HEK293 (cell line): ENCODE measurements around the gene HHLA2.
"Not testable (repeated sequence)": the region's sequence is repeated elsewhere in the genome, so short reads cannot be mapped to it uniquely, and the experiment has no call there.

Experiments used
- CTCF ChIA-PET: fragments of 350-600 bp; formaldehyde crosslinking; extraction: SDS; loops from one replicate; lab custom pipeline; 2021; ENCODE audit warnings: antibody characterized with exemption; lab: Yijun Ruan, JAX
- POLR2A ChIA-PET: fragments of 300-600 bp; formaldehyde crosslinking; extraction: SDS; loops from one replicate; lab custom pipeline; 2020; ENCODE audit warnings: antibody characterized with exemption, inconsistent platforms; lab: Yijun Ruan, JAX
- H3K27ac ChIP-seq: fragments of 200-500 bp; sonication (Bioruptor generic); 2 replicates; pipeline ENCODE4 v1.5.1; 2014; ENCODE audit warnings: low read depth, low read length, control low read depth, inconsistent platforms; ENCODE audit errors: extremely low read depth
- H3K36me3 ChIP-seq, 2 experiments: fragments of 200-500 bp in 1 of 2; sonication (Bioruptor generic) in 1 of 2; 1 replicate in 1 of 2; 2 replicates in 1 of 2; pipeline ENCODE4 v1.5.1; 2014 to 2017; ENCODE audit warnings: inconsistent platforms in 2 of 2, low read length in 2 of 2; ENCODE audit not compliant: control insufficient read depth in 2 of 2, insufficient read depth in 1 of 2
- H3K4me1 ChIP-seq: fragments of 200-500 bp; sonication (Bioruptor generic); 2 replicates; pipeline ENCODE4 v1.5.1; 2014; ENCODE audit warnings: mild to moderate bottlenecking, low read length, inconsistent platforms; ENCODE audit not compliant: control insufficient read depth, insufficient read depth
- H3K4me3 ChIP-seq: 2 replicates; pipeline ENCODE4 v1.5.1; 2011; ENCODE audit warnings: low read depth, mild to moderate bottlenecking, control low read depth, low read length, moderate library complexity
- H3K9me3 ChIP-seq: fragments of 200-500 bp; sonication (Bioruptor generic); 2 replicates; pipeline ENCODE4 v1.5.1; 2014; ENCODE audit warnings: low read depth, low read length, inconsistent platforms; ENCODE audit not compliant: control insufficient read depth, insufficient read depth
- BCL11B ChIP-seq: fragments of 450-650 bp; formaldehyde crosslinking; IDR thresholded peaks from 2 replicates; pipeline ENCODE4 v1.5.1; 2016; ENCODE audit warnings: low read depth, missing biosample characterization, missing genetic modification characterization
- MYNN ChIP-seq: fragments of 450-650 bp; formaldehyde crosslinking; IDR thresholded peaks from 2 replicates; pipeline ENCODE4 v1.5.1; 2016; ENCODE audit warnings: missing biosample characterization, missing genetic modification characterization, borderline replicate concordance
- SP7 ChIP-seq: fragments of 450-650 bp; formaldehyde crosslinking; IDR thresholded peaks from 2 replicates; pipeline ENCODE4 v1.5.1; 2016; ENCODE audit warnings: missing biosample characterization, missing genetic modification characterization
- TCF7L2 ChIP-seq: IDR thresholded peaks from 2 replicates; pipeline ENCODE4 v1.6.1; 2011; ENCODE audit warnings: low read depth, mild to moderate bottlenecking, inconsistent platforms, low read length, moderate library complexity, borderline replicate concordance
- TSHZ1 ChIP-seq: fragments of 450-650 bp; formaldehyde crosslinking; IDR thresholded peaks from 2 replicates; pipeline ENCODE4 v1.5.1; 2016; ENCODE audit warnings: missing biosample characterization, missing genetic modification characterization, borderline replicate concordance
- ZBTB7A ChIP-seq: fragments of 450-650 bp; formaldehyde crosslinking; IDR thresholded peaks from 2 replicates; pipeline ENCODE4 v1.5.1; 2016; ENCODE audit warnings: low read depth, missing biosample characterization, missing genetic modification characterization
- ZEB2 ChIP-seq: fragments of 450-650 bp; formaldehyde crosslinking; IDR thresholded peaks from 2 replicates; pipeline ENCODE4 v1.5.1; 2016; ENCODE audit warnings: missing biosample characterization, missing genetic modification characterization
- ZNF292 ChIP-seq: fragments of 450-650 bp; formaldehyde crosslinking; IDR thresholded peaks from 2 replicates; pipeline ENCODE4 v1.5.1; 2016; ENCODE audit warnings: low read depth, missing biosample characterization, missing genetic modification characterization, borderline replicate concordance
- ZNF366 ChIP-seq: fragments of 450-650 bp; formaldehyde crosslinking; conservative IDR thresholded peaks from 2 replicates; pipeline ENCODE4 v1.5.1; 2016; ENCODE audit warnings: missing biosample characterization, missing genetic modification characterization
- ZNF518A ChIP-seq: fragments of 450-650 bp; formaldehyde crosslinking; conservative IDR thresholded peaks from 2 replicates; pipeline ENCODE4 v1.5.1; 2016; ENCODE audit warnings: low read depth, missing biosample characterization, missing genetic modification characterization
- ZNF521 ChIP-seq: fragments of 450-650 bp; formaldehyde crosslinking; IDR thresholded peaks from 2 replicates; pipeline ENCODE4 v1.5.1; 2017; ENCODE audit warnings: missing biosample characterization, mild to moderate bottlenecking, missing genetic modification characterization
- ZNF560 ChIP-seq: fragments of 450-650 bp; formaldehyde crosslinking; IDR thresholded peaks from 2 replicates; pipeline ENCODE4 v1.5.1; 2017; ENCODE audit warnings: missing biosample characterization, missing genetic modification characterization, borderline replicate concordance
- ZNF707 ChIP-seq: fragments of 450-650 bp; formaldehyde crosslinking; IDR thresholded peaks from 2 replicates; pipeline ENCODE4 v1.5.1; 2016; ENCODE audit warnings: missing biosample characterization, missing genetic modification characterization
- ZNF776 ChIP-seq: fragments of 450-650 bp; formaldehyde crosslinking; IDR thresholded peaks from 2 replicates; pipeline ENCODE4 v1.5.0; 2017; ENCODE audit warnings: missing biosample characterization, missing genetic modification characterization, borderline replicate concordance
- ZXDB ChIP-seq: fragments of 450-650 bp; formaldehyde crosslinking; IDR thresholded peaks from 2 replicates; pipeline ENCODE4 v1.5.1; 2016; ENCODE audit warnings: missing biosample characterization, missing genetic modification characterization
- TF ChIP-seq, protein P1 (sequence below): fragments of 450-650 bp; formaldehyde crosslinking; IDR thresholded peaks from 2 replicates; pipeline ENCODE4 v1.5.1; 2016; ENCODE audit warnings: missing biosample characterization, missing genetic modification characterization
- TF ChIP-seq, protein P2 (sequence below): fragments of 450-650 bp; formaldehyde crosslinking; IDR thresholded peaks from 2 replicates; pipeline ENCODE4 v1.5.1; 2016; ENCODE audit warnings: missing biosample characterization, missing genetic modification characterization

HHLA2 gene

DNA sequence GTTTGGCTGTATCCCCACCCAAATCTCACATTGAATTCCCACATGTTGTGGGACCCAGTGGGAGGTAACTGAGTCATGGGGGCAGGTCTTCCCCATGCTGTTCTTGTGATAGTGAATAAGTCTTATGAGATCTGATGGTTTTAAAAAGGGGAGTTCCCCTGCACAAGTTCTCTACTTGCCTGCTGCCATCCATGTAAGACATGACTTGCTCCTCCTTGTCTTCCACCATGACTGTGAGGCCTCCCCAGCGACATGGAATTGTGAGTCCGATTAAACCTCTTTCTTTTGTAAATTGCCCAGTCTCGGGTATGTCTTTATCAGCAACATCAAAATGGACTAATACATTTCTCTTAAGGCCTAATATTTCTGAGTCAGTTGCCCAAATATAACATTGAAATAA, 28.1 kb upstream of the HHLA2 start:
- CTCF ChIA-PET = interaction anchor here (0.6 kb wide), 1 partner anchor 1302 kb away, joined by 4 read pairs; no protein-coding TSS in a partner anchor
- H3K4me3 ChIP-seq, H3K9me3 ChIP-seq, H3K36me3 ChIP-seq, POLR2A ChIA-PET, H3K4me1 ChIP-seq, H3K27ac ChIP-seq: not testable (repeated sequence)

GRCh38 chr3:108271626-108272025, 24.7 kb upstream of the HHLA2 start:
- Histone ChIP-seq H3K9me3 (no peaks in the 10 kb centered on the region), H3K4me1 (no peaks in the 10 kb centered on the region), H3K4me3 (no peak overlapping the region), H3K27ac (no peak overlapping the region), H3K36me3 (no peaks in the 10 kb centered on the region)
- ChIA-PET POLR2A (no interaction called here), CTCF (no interaction called here)
- TF ChIP-seq SP7 (no peak), ZXDB (tag by site-specific recombination) (no peak), ZNF366 (no peak)
- TF ChIP-seq, protein P1, sequence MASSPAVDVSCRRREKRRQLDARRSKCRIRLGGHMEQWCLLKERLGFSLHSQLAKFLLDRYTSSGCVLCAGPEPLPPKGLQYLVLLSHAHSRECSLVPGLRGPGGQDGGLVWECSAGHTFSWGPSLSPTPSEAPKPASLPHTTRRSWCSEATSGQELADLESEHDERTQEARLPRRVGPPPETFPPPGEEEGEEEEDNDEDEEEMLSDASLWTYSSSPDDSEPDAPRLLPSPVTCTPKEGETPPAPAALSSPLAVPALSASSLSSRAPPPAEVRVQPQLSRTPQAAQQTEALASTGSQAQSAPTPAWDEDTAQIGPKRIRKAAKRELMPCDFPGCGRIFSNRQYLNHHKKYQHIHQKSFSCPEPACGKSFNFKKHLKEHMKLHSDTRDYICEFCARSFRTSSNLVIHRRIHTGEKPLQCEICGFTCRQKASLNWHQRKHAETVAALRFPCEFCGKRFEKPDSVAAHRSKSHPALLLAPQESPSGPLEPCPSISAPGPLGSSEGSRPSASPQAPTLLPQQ = no peak

- POLR2A ChIA-PET, H3K4me3 ChIP-seq: not testable (repeated sequence)
- TF ChIP-seq ZNF707 (tag by site-specific recombination) = peak; percentile 87
- TF ChIP-seq, all 188 proteins: peak for 1; not testable (repeated sequence) for 187
- H3K27ac ChIP-seq, CTCF ChIA-PET, H3K9me3 ChIP-seq, H3K4me1 ChIP-seq, H3K36me3 ChIP-seq: not testable (repeated sequence)
These were observed 17.3 kb upstream of the HHLA2 start for GRCh38 chr3:108279066-108279465.

DNA sequence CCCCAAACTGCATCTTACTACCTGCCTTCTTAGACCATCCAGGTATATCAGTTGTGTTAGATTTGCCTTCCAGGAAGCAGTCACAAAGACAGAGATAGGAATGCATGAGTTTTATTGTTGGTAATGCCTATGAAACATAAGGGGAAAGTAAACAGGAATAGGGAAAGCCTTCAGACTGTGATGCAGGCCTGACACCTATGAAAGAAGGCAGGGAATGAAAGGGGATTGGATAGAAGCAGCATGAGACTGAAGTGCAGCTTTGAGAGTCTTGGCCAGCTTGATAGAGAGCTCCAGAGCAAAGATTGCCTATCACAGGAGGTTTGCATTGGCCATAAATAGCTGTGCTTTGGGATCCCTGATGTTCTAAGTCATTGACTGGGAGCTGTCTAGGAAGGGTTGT, 15.9 kb upstream of the HHLA2 start:
- Histone ChIP-seq H3K4me3 (no peak overlapping the region), H3K4me1 (no peaks in the 10 kb centered on the region), H3K27ac (no peak overlapping the region), H3K9me3 (no peaks in the 10 kb centered on the region), H3K36me3 (no peaks in the 10 kb centered on the region)
- POLR2A ChIA-PET = no interaction called here
- CTCF ChIA-PET = no interaction called here
- no peak for TF ChIP-seq BCL11B (tag by site-specific recombination)
- no peak for TF ChIP-seq ZNF776 (tag by site-specific recombination)
- no peak for TF ChIP-seq ZNF366
- no peak for TF ChIP-seq ZNF521
- TF ChIP-seq ZBTB7A = no peak
- no peak for TF ChIP-seq ZEB2 (tag by site-specific recombination)
- TF ChIP-seq TCF7L2 = no peak
- no peak for TF ChIP-seq MYNN (tag by site-specific recombination)
- TF ChIP-seq, protein P2, sequence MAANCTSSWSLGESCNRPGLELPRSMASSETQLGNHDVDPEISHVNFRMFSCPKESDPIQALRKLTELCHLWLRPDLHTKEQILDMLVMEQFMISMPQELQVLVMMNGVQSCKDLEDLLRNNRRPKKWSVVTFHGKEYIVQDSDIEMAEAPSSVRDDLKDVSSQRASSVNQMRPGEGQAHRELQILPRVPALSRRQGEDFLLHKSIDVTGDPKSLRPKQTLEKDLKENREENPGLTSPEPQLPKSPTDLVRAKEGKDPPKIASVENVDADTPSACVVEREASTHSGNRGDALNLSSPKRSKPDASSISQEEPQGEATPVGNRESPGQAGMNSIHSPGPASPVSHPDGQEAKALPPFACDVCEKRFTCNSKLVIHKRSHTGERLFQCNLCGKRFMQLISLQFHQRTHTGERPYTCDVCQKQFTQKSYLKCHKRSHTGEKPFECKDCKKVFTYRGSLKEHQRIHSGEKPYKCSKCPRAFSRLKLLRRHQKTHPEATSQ (tag by site-specific recombination) = no peak
- no peak for TF ChIP-seq ZNF518A (tag by site-specific recombination)
- no peak for TF ChIP-seq TSHZ1 (tag by site-specific recombination)
- TF ChIP-seq ZNF292 (tag by site-specific recombination) = no peak
- no peak for TF ChIP-seq ZNF560 (tag by site-specific recombination)
